ENCODE measurements around the gene PPTC7. TPM values are rescaled to one million over a fixed set of nuclear protein-coding genes. Genes with fewer than 3 reads are reported as not detected.
A peak's percentile ranks its signal among the peaks of the same experiment; 100 is the strongest.
"Not testable (repeated sequence)": the region's sequence is repeated elsewhere in the genome, so short reads cannot be mapped to it uniquely, and the experiment has no call there.

Gene PPTC7
- total RNA-seq, 1 donor from 2014 or later = 13.9 TPM

DNA sequence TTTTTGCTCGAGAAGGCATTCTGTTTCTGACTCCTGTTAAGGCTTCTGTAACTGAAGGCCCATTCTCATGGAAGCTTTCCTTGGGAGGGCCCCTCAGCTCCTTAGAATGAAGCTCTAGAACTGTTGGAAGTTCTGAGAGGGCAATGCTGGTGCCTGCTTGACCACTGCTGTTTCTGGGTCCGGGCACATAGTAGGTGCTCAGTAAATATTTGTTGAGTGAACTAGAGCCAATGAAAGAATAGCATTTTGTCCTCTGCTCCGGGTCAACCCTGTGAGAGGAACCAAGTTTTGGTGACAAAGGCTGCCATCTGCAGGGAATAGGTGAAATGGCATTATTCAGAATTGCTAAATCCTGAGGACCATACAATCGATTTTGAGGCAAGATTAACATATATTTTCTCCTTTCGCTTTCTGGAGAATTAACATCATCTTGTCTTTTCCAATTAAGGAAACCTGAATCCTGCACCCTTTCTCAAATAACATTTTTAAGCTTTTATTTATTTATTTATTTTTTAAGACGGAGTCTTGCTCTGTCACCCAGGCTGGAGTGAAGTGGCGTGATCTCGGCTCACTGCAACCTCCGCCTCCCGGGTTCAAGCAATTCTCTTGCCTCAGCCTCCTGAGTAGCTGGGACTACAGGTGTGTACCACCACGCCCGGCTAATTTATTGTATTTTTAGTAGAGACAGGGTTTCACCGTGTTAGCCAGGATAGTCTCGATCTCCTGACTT is 19.1 kb upstream of the PPTC7 start:
- not testable (repeated sequence) for H3K36me3 Mint-ChIP-seq (ENCODE audit: low read depth); H3K9me3 Mint-ChIP-seq (ENCODE audit: low read depth); DNase-seq (ENCODE audit: low spot score); H3K4me1 Mint-ChIP-seq (ENCODE audit: low read depth); H3K4me3 Mint-ChIP-seq (ENCODE audit: unreplicated experiment); H3K27me3 Mint-ChIP-seq (ENCODE audit: low read depth); H3K27ac Mint-ChIP-seq (ENCODE audit: unreplicated experiment)
- TF ChIP-seq, protein P1, sequence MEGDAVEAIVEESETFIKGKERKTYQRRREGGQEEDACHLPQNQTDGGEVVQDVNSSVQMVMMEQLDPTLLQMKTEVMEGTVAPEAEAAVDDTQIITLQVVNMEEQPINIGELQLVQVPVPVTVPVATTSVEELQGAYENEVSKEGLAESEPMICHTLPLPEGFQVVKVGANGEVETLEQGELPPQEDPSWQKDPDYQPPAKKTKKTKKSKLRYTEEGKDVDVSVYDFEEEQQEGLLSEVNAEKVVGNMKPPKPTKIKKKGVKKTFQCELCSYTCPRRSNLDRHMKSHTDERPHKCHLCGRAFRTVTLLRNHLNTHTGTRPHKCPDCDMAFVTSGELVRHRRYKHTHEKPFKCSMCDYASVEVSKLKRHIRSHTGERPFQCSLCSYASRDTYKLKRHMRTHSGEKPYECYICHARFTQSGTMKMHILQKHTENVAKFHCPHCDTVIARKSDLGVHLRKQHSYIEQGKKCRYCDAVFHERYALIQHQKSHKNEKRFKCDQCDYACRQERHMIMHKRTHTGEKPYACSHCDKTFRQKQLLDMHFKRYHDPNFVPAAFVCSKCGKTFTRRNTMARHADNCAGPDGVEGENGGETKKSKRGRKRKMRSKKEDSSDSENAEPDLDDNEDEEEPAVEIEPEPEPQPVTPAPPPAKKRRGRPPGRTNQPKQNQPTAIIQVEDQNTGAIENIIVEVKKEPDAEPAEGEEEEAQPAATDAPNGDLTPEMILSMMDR (IDR thresholded peaks at IDR 0.05) = peak; percentile 88

DNA sequence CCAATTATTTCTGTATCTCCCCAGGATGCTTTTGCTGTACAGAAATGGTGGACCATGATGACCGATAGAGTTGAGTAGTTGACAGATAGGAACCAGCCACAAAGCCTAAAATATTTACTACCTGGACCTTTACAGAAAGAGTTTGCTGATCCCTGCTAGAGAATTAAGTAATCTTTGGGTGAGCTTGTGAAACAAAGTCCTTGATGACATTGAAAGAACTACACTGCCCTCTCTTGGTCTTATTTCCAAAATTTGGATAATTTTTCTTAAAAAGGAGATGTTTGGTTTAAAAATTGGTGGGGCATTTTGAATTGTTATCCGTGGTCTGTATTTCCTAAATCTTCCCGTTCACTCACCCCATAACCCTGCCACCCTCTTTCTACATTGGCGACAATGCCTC is 17.1 kb upstream of the PPTC7 start:
- Mint-ChIP-seq H3K9me3 (ENCODE audit: low read depth) (no peaks in the 10 kb centered on the region), H3K4me3 (ENCODE audit: unreplicated experiment) (no peak overlapping the region), H3K27ac (ENCODE audit: unreplicated experiment) (no peak overlapping the region), H3K4me1 (ENCODE audit: low read depth) (no peaks in the 10 kb centered on the region), H3K27me3 (ENCODE audit: low read depth) (no peaks in the 10 kb centered on the region), H3K36me3 (ENCODE audit: low read depth) (no peaks in the 10 kb centered on the region)
- DNase-seq (ENCODE audit: low spot score) = no peak
- TF ChIP-seq, protein P1 (IDR thresholded peaks at IDR 0.05) = peak; percentile 85

DNA sequence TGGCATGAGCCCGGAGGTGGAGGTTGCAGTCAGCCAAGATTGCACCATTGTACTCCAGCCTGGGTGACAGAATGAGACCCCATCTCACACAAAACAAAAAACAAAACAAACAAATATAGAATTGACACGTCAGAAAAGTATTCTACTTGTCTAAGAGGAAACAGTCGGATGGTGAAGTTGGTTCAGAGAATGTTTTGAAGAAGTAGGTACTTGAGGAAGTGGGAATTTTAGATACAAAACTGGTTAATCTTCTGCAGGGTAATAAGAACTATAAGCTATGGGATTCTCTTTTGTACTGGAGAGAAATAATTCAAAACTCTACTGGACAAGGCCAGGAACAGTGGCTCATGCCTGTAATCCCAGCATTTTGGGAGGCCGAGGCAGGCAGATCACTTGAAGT is 16.2 kb upstream of the PPTC7 start:
- Mint-ChIP-seq H3K27ac (ENCODE audit: unreplicated experiment) (no peak overlapping the region), H3K4me1 (ENCODE audit: low read depth) (no peaks in the 10 kb centered on the region), H3K27me3 (ENCODE audit: low read depth) (no peaks in the 10 kb centered on the region), H3K36me3 (ENCODE audit: low read depth) (no peaks in the 10 kb centered on the region), H3K4me3 (ENCODE audit: unreplicated experiment) (no peak overlapping the region), H3K9me3 (ENCODE audit: low read depth) (no peaks in the 10 kb centered on the region)
- TF ChIP-seq, protein P1 (IDR thresholded peaks at IDR 0.05) = no peak
- no peak for DNase-seq (ENCODE audit: low spot score)

DNA sequence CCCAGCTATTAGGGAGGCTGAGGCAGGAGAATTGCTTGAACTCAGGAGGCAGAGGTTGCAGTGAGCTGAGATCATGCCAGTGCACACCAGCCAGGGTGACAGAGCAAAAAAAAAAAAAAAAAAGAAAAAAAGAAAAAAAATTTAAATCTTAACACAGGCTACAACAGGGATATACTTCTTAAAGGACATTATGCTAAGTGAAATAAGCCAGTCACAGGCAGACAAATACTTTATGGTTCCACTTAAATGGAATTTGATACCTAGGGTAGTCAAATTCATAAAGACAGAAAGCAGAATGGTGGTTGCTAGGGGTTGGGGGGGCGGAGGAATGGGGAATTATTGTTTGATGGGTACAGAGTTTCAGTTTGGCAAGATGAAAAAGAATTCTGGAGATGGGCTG is 14.8 kb upstream of the PPTC7 start:
- H3K9me3 Mint-ChIP-seq (ENCODE audit: low read depth) = no peaks in the 10 kb centered on the region
- TF ChIP-seq, protein P1 (IDR thresholded peaks at IDR 0.05) = no peak
- H3K36me3 Mint-ChIP-seq (ENCODE audit: low read depth) = no peaks in the 10 kb centered on the region
- no peak overlapping the region for H3K4me3 Mint-ChIP-seq (ENCODE audit: unreplicated experiment)
- DNase-seq (ENCODE audit: low spot score) = no peak
- no peaks in the 10 kb centered on the region for H3K4me1 Mint-ChIP-seq (ENCODE audit: low read depth)
- no peak overlapping the region for H3K27ac Mint-ChIP-seq (ENCODE audit: unreplicated experiment)
- no peaks in the 10 kb centered on the region for H3K27me3 Mint-ChIP-seq (ENCODE audit: low read depth)

DNA sequence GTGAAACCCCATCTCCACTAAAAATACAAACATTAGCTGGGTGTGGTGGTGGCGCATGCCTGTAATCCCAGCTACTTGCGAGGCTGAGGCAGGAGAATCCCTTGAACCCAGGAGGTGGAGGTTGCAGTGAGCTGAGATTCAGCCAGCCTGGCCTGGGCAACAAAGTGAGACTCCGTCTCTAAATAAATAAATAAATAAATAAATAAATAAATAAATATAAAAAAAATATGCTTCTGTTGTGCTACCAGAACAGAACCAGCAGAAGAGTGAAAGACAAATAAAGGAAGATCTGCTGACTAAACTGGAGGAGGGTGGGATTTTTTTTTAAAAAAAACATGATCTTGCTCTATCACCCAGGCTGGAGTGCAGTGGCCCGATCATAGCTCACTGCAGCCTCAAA is 9.8 kb upstream of the PPTC7 start:
- H3K4me1 Mint-ChIP-seq (ENCODE audit: low read depth); H3K27ac Mint-ChIP-seq (ENCODE audit: unreplicated experiment); H3K9me3 Mint-ChIP-seq (ENCODE audit: low read depth); H3K4me3 Mint-ChIP-seq (ENCODE audit: unreplicated experiment); H3K27me3 Mint-ChIP-seq (ENCODE audit: low read depth); H3K36me3 Mint-ChIP-seq (ENCODE audit: low read depth); DNase-seq (ENCODE audit: low spot score): not testable (repeated sequence)

DNA sequence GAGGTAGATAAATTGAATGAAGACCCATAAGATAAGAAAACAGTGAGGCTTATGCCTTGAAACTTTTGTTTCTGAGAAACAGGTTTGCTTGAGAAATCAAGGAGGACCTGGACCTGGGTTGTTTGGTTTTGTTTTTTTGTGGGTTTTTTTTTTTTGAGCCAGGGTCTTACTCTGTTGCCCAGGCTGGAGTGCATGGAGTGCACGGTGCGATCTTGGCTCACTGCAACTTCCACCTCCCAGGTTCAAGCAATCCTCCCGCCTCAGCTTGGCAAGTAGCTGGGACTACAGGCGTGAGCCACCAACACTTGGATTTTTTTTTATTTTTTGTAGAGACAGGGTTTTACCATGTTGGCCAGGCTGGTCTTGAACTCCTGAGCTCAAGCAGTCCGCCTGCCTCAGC is 9.0 kb upstream of the PPTC7 start:
- no peak overlapping the region for H3K27ac Mint-ChIP-seq (ENCODE audit: unreplicated experiment)
- no peaks in the 10 kb centered on the region for H3K4me1 Mint-ChIP-seq (ENCODE audit: low read depth)
- no peak overlapping the region for H3K4me3 Mint-ChIP-seq (ENCODE audit: unreplicated experiment)
- TF ChIP-seq, protein P1 (IDR thresholded peaks at IDR 0.05) = no peak
- H3K27me3 Mint-ChIP-seq (ENCODE audit: low read depth) = no peaks in the 10 kb centered on the region
- no peaks in the 10 kb centered on the region for H3K36me3 Mint-ChIP-seq (ENCODE audit: low read depth)
- no peaks in the 10 kb centered on the region for H3K9me3 Mint-ChIP-seq (ENCODE audit: low read depth)
- no peak for DNase-seq (ENCODE audit: low spot score)

Measured in chondrocyte (in vitro differentiated cells).